Measurements from ENCODE around the gene PALM.

- TF ChIP-seq ZFP36 (IDR thresholded peaks at IDR 0.05; ENCODE audit: borderline replicate concordance, partially characterized antibody) (no peak), JUN (IDR thresholded peaks at IDR 0.05) (no peak), POLR2AphosphoS2 (conservative IDR thresholded peaks at IDR 0.05; ENCODE audit: low read length) (no peak), SMC3 (IDR thresholded peaks at IDR 0.05) (no peak), CEBPB (IDR thresholded peaks at IDR 0.05) (peak; percentile 4 to 37; a peak in 1 of 4 replicates), CTCF (IDR thresholded peaks at IDR 0.05) (no peak), POLR2A (IDR thresholded peaks at IDR 0.05; ENCODE audit: low read length) (no peak)
These were observed 10.3 kb downstream of the PALM start for GRCh38 chr19:718991-719512.

Data from A549 (cell line).